ENCODE results near the gene MDFI. TPM values are rescaled to one million over a fixed set of nuclear protein-coding genes. Genes with fewer than 3 reads are reported as not detected.

Gene MDFI
- total and polyA plus RNA-seq, 4 donors = 0.24 to 2.8 (median 0.50) TPM; not detected in 1

DNA sequence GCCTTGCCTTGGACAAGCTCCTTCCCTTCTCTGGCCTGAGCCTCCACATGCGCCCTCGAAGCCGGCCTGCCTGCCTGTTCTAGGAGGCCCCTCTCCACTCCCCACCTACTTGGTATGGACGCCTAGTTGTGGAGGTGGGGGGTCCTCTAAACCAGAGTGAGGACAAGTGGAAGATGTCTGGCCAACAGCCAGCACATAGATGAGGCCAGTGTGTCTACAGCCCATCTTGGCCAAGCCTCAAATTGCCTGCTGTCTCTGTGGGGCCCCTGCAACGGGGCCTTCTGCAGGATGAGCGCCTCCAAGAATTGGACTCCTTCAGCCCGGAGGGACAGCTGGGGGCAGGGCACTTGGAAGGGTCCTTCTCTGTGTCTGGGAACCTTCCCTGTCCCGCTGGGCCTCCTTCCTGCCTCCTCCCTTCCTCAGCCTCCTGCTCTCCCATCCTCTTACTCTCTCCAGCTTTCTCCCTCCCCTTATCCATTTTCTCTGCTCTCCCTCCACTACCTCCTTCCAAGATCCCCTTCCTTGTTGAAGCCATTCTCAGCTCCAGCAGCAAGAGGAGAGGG, 1.6 kb downstream of the MDFI start:
- no peak for TF ChIP-seq HNF4A (conservative IDR thresholded peaks at IDR 0.05)
- no peak for TF ChIP-seq GABPA (IDR thresholded peaks at IDR 0.05 in 1 of 2, conservative IDR thresholded peaks at IDR 0.05 in 1 of 2)
- no peak for TF ChIP-seq TAF1 (conservative IDR thresholded peaks at IDR 0.05)
- TF ChIP-seq, protein P1, sequence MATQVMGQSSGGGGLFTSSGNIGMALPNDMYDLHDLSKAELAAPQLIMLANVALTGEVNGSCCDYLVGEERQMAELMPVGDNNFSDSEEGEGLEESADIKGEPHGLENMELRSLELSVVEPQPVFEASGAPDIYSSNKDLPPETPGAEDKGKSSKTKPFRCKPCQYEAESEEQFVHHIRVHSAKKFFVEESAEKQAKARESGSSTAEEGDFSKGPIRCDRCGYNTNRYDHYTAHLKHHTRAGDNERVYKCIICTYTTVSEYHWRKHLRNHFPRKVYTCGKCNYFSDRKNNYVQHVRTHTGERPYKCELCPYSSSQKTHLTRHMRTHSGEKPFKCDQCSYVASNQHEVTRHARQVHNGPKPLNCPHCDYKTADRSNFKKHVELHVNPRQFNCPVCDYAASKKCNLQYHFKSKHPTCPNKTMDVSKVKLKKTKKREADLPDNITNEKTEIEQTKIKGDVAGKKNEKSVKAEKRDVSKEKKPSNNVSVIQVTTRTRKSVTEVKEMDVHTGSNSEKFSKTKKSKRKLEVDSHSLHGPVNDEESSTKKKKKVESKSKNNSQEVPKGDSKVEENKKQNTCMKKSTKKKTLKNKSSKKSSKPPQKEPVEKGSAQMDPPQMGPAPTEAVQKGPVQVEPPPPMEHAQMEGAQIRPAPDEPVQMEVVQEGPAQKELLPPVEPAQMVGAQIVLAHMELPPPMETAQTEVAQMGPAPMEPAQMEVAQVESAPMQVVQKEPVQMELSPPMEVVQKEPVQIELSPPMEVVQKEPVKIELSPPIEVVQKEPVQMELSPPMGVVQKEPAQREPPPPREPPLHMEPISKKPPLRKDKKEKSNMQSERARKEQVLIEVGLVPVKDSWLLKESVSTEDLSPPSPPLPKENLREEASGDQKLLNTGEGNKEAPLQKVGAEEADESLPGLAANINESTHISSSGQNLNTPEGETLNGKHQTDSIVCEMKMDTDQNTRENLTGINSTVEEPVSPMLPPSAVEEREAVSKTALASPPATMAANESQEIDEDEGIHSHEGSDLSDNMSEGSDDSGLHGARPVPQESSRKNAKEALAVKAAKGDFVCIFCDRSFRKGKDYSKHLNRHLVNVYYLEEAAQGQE (IDR thresholded peaks at IDR 0.05) = no peak
- TF ChIP-seq NR2F2 (IDR thresholded peaks at IDR 0.05) = no peak
- TF ChIP-seq, protein P2, sequence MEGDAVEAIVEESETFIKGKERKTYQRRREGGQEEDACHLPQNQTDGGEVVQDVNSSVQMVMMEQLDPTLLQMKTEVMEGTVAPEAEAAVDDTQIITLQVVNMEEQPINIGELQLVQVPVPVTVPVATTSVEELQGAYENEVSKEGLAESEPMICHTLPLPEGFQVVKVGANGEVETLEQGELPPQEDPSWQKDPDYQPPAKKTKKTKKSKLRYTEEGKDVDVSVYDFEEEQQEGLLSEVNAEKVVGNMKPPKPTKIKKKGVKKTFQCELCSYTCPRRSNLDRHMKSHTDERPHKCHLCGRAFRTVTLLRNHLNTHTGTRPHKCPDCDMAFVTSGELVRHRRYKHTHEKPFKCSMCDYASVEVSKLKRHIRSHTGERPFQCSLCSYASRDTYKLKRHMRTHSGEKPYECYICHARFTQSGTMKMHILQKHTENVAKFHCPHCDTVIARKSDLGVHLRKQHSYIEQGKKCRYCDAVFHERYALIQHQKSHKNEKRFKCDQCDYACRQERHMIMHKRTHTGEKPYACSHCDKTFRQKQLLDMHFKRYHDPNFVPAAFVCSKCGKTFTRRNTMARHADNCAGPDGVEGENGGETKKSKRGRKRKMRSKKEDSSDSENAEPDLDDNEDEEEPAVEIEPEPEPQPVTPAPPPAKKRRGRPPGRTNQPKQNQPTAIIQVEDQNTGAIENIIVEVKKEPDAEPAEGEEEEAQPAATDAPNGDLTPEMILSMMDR (IDR thresholded peaks at IDR 0.05; ENCODE audit: low read depth, low read length, missing input control) = no peak
- no peak for TF ChIP-seq EGR1 (IDR thresholded peaks at IDR 0.05; ENCODE audit: low read depth in 2 of 2)
- TF ChIP-seq RAD21 (IDR thresholded peaks at IDR 0.05) = no peak
- no peak for TF ChIP-seq SP1 (IDR thresholded peaks at IDR 0.05)
- TF ChIP-seq, protein P3, sequence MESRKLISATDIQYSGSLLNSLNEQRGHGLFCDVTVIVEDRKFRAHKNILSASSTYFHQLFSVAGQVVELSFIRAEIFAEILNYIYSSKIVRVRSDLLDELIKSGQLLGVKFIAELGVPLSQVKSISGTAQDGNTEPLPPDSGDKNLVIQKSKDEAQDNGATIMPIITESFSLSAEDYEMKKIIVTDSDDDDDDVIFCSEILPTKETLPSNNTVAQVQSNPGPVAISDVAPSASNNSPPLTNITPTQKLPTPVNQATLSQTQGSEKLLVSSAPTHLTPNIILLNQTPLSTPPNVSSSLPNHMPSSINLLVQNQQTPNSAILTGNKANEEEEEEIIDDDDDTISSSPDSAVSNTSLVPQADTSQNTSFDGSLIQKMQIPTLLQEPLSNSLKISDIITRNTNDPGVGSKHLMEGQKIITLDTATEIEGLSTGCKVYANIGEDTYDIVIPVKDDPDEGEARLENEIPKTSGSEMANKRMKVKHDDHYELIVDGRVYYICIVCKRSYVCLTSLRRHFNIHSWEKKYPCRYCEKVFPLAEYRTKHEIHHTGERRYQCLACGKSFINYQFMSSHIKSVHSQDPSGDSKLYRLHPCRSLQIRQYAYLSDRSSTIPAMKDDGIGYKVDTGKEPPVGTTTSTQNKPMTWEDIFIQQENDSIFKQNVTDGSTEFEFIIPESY (IDR thresholded peaks at IDR 0.05) = no peak
- TF ChIP-seq, protein P4, sequence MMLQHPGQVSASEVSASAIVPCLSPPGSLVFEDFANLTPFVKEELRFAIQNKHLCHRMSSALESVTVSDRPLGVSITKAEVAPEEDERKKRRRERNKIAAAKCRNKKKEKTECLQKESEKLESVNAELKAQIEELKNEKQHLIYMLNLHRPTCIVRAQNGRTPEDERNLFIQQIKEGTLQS (IDR thresholded peaks at IDR 0.05) = no peak
- TF ChIP-seq RXRA (IDR thresholded peaks at IDR 0.05) = no peak
- TF ChIP-seq, protein P5, sequence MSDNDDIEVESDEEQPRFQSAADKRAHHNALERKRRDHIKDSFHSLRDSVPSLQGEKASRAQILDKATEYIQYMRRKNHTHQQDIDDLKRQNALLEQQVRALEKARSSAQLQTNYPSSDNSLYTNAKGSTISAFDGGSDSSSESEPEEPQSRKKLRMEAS (IDR thresholded peaks at IDR 0.05) = no peak
- TF ChIP-seq YY1 (IDR thresholded peaks at IDR 0.05) = no peak
- TF ChIP-seq JUND (IDR thresholded peaks at IDR 0.05) = no peak
- TF ChIP-seq FOXA2 (IDR thresholded peaks at IDR 0.05) = no peak
- no peak for TF ChIP-seq FOXA1 (IDR thresholded peaks at IDR 0.05)
- Histone ChIP-seq H3K27ac (ENCODE audit: low read depth in 1 of 2, low read length in 2 of 2) (no peak overlapping the region), H3K4me1 (ENCODE audit: control insufficient read depth in 4 of 4, insufficient read depth in 4 of 4, low read length in 3 of 4) (peaks cover 0 to 23% (median 13%) of the 10 kb centered on the region in 4 donors), H3K4me3 (ENCODE audit: low read depth in 1 of 3, low read length in 3 of 3) (no peak overlapping the region), H3K36me3 (ENCODE audit: control insufficient read depth in 4 of 4, insufficient read depth in 3 of 4, low read depth in 1 of 4, low read length in 3 of 4) (no peaks in the 10 kb centered on the region), H3K9ac (ENCODE audit: low read depth in 1 of 2, low read length in 2 of 2) (no peak overlapping the region), H3K9me3 (ENCODE audit: control insufficient read depth in 4 of 4, low read length in 3 of 4) (no peaks in the 10 kb centered on the region), H3K27me3 (ENCODE audit: control insufficient read depth in 4 of 4, insufficient read depth in 4 of 4, low read length in 3 of 4) (peaks cover 0 to 9% (median 3%) of the 10 kb centered on the region in 4 donors)
- 80% methylated on average over 8 of the region's 8 CpGs for WGBS
- DNase-seq (ENCODE audit: low spot score) = no peak

Measured in liver (tissue), 9 donors.